HepG2 (cell line): ENCODE data around the gene NT5C2.

Experiments used
- HES4 ChIP-seq: sonication (generic); formaldehyde crosslinking; IDR thresholded peaks from 2 replicates; pipeline ENCODE4 v1.9.0; 2021; ENCODE audit warnings: mild to moderate bottlenecking, missing genetic modification reagents, borderline replicate concordance
- JUN ChIP-seq: sonication (generic); formaldehyde crosslinking; IDR thresholded peaks from 2 replicates; pipeline ENCODE4 v1.4.0; 2020; ENCODE audit warnings: mild to moderate bottlenecking, missing genetic modification reagents
- MYNN ChIP-seq: sonication (generic); formaldehyde crosslinking; IDR thresholded peaks from 2 replicates; pipeline ENCODE4 v1.4.0; 2020; ENCODE audit warnings: mild to moderate bottlenecking, low read depth, missing genetic modification reagents
- POLR2A ChIP-seq, 2 experiments: IDR thresholded peaks; 2 replicates each; pipeline ENCODE4 v1.6.1; 2011; ENCODE audit warnings: low read depth in 2 of 2, low read length in 2 of 2, mild to moderate bottlenecking in 1 of 2, moderate library complexity in 1 of 2; ENCODE audit not compliant: insufficient read depth in 1 of 2
- THAP11 ChIP-seq: IDR thresholded peaks from 2 replicates; pipeline ENCODE4 v1.6.1; 2016; ENCODE audit warnings: missing biosample characterization, missing genetic modification reagents
- XRCC5 ChIP-seq: fragments of 200-400 bp; formaldehyde crosslinking; optimal IDR thresholded peaks from 2 replicates; pipeline ENCODE3; 2017; ENCODE audit warnings: mild to moderate bottlenecking, low read length
- TF ChIP-seq, protein P1 (sequence below): sonication (generic); formaldehyde crosslinking; IDR thresholded peaks from 2 replicates; pipeline ENCODE4 v1.4.0; 2020; ENCODE audit warnings: missing genetic modification reagents
- TF ChIP-seq, protein P2 (sequence below): sonication (generic); formaldehyde crosslinking; IDR thresholded peaks from 2 replicates; pipeline ENCODE4 v1.5.0; 2020; ENCODE audit warnings: mild to moderate bottlenecking, missing genetic modification reagents, moderate library complexity

DNA sequence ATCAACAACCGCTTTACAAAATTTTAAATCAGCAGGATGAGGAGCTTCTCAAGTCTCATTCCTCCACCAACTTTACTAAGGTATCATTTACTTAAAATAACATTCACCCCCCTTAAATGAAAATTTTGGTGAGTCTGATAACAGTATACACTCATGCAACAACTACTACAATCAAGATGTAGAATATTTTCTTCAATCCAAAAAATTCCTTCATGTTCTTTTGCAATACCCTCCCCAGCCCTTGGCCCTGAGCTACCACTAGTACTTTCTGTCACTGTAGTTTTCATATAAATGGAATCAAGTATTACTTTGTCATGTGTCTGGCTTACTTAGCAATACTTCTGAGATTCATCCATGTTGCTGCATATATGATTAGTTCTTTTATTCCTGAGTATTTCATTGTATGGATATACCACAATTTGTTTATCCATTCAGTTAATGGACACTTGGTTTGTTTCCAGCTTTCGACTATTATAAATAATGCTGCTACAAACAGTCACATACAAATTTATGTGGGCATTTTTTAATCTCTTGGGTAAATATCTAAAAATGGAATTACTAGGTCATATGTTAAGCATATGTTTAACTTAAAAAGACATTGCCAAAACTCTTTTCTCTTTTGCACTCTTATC lies 43.0 kb downstream of the NT5C2 start:
- no peak for TF ChIP-seq THAP11 (CRISPR knock-in tag)
- no peak for TF ChIP-seq JUN (CRISPR knock-in tag)
- TF ChIP-seq, protein P1, sequence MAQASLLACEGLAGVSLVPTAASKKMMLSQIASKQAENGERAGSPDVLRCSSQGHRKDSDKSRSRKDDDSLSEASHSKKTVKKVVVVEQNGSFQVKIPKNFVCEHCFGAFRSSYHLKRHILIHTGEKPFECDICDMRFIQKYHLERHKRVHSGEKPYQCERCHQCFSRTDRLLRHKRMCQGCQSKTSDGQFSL (CRISPR knock-in tag): no peak
- TF ChIP-seq, protein P2, sequence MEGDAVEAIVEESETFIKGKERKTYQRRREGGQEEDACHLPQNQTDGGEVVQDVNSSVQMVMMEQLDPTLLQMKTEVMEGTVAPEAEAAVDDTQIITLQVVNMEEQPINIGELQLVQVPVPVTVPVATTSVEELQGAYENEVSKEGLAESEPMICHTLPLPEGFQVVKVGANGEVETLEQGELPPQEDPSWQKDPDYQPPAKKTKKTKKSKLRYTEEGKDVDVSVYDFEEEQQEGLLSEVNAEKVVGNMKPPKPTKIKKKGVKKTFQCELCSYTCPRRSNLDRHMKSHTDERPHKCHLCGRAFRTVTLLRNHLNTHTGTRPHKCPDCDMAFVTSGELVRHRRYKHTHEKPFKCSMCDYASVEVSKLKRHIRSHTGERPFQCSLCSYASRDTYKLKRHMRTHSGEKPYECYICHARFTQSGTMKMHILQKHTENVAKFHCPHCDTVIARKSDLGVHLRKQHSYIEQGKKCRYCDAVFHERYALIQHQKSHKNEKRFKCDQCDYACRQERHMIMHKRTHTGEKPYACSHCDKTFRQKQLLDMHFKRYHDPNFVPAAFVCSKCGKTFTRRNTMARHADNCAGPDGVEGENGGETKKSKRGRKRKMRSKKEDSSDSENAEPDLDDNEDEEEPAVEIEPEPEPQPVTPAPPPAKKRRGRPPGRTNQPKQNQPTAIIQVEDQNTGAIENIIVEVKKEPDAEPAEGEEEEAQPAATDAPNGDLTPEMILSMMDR: no peak
- TF ChIP-seq POLR2A (IDR thresholded peaks at IDR 0.05; ENCODE audit: insufficient read depth in 1 of 2, low read depth in 2 of 2, low read length in 2 of 2): no peak
- no peak for TF ChIP-seq XRCC5
- no peak for TF ChIP-seq MYNN (CRISPR knock-in tag)
- TF ChIP-seq HES4 (CRISPR knock-in tag): no peak
